DND-41 (cell line): Measurements from ENCODE around the gene UBE3D.
"Not testable (repeated sequence)": the region's sequence is repeated elsewhere in the genome, so short reads cannot be mapped to it uniquely, and the experiment has no call there.

Source experiments
- ATAC-seq: fragments of 200-7000 bp; cut with Tn5 transposase; 3 replicates; pipeline ENCODE4 v1.9.1; 2021; ENCODE audit warnings: low read depth; ENCODE audit not compliant: insufficient read depth
- DNase-seq: peaks from one replicate; pipeline ENCODE4 v3.0.0-alpha.2; 2020
- H2AFZ ChIP-seq: 2 replicates; pipeline ENCODE4 v1.6.0; 2012; ENCODE audit warnings: low read depth, low read length
- H3K27ac ChIP-seq: 2 replicates; pipeline ENCODE4 v1.5.1; 2012; ENCODE audit warnings: low read length, inconsistent platforms
- H3K27me3 ChIP-seq: fragments of 200-600 bp; sonication (generic); 2 replicates; pipeline ENCODE4 v1.6.0; 2012; ENCODE audit warnings: low read length, mild to moderate bottlenecking, inconsistent platforms; ENCODE audit not compliant: insufficient read depth, poor library complexity
- H3K36me3 ChIP-seq: 2 replicates; pipeline ENCODE4 v1.5.1; 2012; ENCODE audit warnings: low read length, inconsistent platforms; ENCODE audit not compliant: insufficient read depth
- H3K4me1 ChIP-seq: 2 replicates; pipeline ENCODE4 v1.5.1; 2012; ENCODE audit warnings: mild to moderate bottlenecking, low read length; ENCODE audit not compliant: insufficient read depth
- H3K4me2 ChIP-seq: 2 replicates; pipeline ENCODE4 v1.6.0; 2012; ENCODE audit warnings: mild to moderate bottlenecking, moderate library complexity, low read length, inconsistent platforms; ENCODE audit not compliant: insufficient read depth
- H3K4me3 ChIP-seq, 2 experiments: fragments of 200-600 bp in 1 of 2; shearing (Covaris generic) in 1 of 2; 2 replicates each; pipeline ENCODE4 v1.5.1; 2012 to 2016; ENCODE audit warnings: inconsistent platforms in 2 of 2, low read length in 2 of 2, mild to moderate bottlenecking in 2 of 2, low read depth in 1 of 2, moderate library complexity in 1 of 2
- H3K79me2 ChIP-seq: 2 replicates; pipeline ENCODE4 v1.6.0; 2012; ENCODE audit warnings: low read length, inconsistent platforms; ENCODE audit not compliant: insufficient read depth
- H3K9ac ChIP-seq: 2 replicates; pipeline ENCODE4 v1.6.0; 2012; ENCODE audit warnings: low read depth, mild to moderate bottlenecking, inconsistent platforms, low read length, moderate library complexity
- H3K9me3 ChIP-seq: 2 replicates; pipeline ENCODE4 v1.5.1; 2012; ENCODE audit warnings: low read length, moderate library complexity, mild to moderate bottlenecking, inconsistent platforms; ENCODE audit not compliant: insufficient read depth, severe bottlenecking
- H4K20me1 ChIP-seq: 2 replicates; pipeline ENCODE4 v1.6.0; 2012; ENCODE audit warnings: low read length; ENCODE audit not compliant: insufficient read depth
- EZH2 ChIP-seq: IDR thresholded peaks from 3 replicates; pipeline ENCODE4 v1.6.1; 2012; ENCODE audit warnings: borderline replicate concordance, low read depth, mild to moderate bottlenecking, moderate library complexity, low read length, inconsistent platforms; ENCODE audit not compliant: severe bottlenecking
- TF ChIP-seq, protein P1 (sequence below): IDR thresholded peaks from 2 replicates; pipeline ENCODE4 v1.5.1; 2012; ENCODE audit warnings: borderline replicate concordance, low read length, moderate library complexity, mild to moderate bottlenecking; ENCODE audit not compliant: poor library complexity, severe bottlenecking; ENCODE audit errors: extremely low read depth

UBE3D gene

GRCh38 chr6:82852904-82853303 is 212.7 kb downstream of the UBE3D start:
- H3K9me3 ChIP-seq = not testable (repeated sequence)

DNA sequence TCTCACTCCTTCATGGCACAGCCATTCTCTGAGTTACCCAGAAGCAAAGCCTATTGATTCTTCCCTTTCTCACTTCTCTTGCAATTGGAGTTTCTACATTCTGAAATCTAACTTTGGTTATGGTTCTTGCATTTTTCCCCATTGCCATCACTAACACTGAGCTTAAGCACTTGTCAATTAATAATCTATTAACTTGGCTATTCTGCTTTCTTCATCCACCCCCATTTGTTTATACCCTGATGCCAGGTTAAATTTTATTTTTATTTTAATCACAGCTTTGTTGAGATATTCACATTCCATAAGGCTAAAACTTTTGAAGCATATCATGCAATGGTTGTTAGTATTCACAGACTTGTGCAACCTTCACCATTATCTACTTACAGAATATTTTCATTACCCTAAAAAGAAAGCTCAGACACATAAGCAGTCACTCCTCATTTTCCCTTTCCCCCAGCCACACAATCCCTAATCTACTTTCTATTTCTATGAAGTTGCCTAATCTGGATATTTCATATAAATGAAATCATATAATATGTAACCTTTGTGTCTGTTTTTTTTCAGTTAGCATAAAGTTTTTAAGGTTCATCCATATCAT is 222.3 kb downstream of the UBE3D start:
- Histone ChIP-seq H3K4me2 (no peak overlapping the region), H3K79me2 (no peaks in the 10 kb centered on the region), H3K9ac (no peak overlapping the region), H3K4me3 (no peak overlapping the region), H3K9me3 (no peaks in the 10 kb centered on the region), H3K27ac (no peak overlapping the region), H3K4me1 (no peaks in the 10 kb centered on the region), H2AFZ (no peak overlapping the region), H3K36me3 (no peaks in the 10 kb centered on the region), H4K20me1 (no peaks in the 10 kb centered on the region), H3K27me3 (no peaks in the 10 kb centered on the region)
- ATAC-seq = no peak
- TF ChIP-seq, protein P1, sequence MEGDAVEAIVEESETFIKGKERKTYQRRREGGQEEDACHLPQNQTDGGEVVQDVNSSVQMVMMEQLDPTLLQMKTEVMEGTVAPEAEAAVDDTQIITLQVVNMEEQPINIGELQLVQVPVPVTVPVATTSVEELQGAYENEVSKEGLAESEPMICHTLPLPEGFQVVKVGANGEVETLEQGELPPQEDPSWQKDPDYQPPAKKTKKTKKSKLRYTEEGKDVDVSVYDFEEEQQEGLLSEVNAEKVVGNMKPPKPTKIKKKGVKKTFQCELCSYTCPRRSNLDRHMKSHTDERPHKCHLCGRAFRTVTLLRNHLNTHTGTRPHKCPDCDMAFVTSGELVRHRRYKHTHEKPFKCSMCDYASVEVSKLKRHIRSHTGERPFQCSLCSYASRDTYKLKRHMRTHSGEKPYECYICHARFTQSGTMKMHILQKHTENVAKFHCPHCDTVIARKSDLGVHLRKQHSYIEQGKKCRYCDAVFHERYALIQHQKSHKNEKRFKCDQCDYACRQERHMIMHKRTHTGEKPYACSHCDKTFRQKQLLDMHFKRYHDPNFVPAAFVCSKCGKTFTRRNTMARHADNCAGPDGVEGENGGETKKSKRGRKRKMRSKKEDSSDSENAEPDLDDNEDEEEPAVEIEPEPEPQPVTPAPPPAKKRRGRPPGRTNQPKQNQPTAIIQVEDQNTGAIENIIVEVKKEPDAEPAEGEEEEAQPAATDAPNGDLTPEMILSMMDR = no peak
- no peak for TF ChIP-seq EZH2
- DNase-seq = no peak

More at GRCh38 chr6:82852904-82853303, 212.7 kb downstream of the UBE3D start:
- not testable (repeated sequence) for H3K27ac ChIP-seq, H4K20me1 ChIP-seq, H3K4me2 ChIP-seq, H2AFZ ChIP-seq, H3K4me1 ChIP-seq, H3K9ac ChIP-seq, H3K4me3 ChIP-seq, H3K27me3 ChIP-seq, H3K79me2 ChIP-seq, H3K36me3 ChIP-seq, DNase-seq, ATAC-seq

GRCh38 chr6:82842721-82843120 is 222.9 kb downstream of the UBE3D start:
- TF ChIP-seq, protein P1 = no peak
- no peak for TF ChIP-seq EZH2
- H3K27me3 ChIP-seq = no peaks in the 10 kb centered on the region
- no peak overlapping the region for H3K27ac ChIP-seq
- H4K20me1 ChIP-seq = no peaks in the 10 kb centered on the region
- H3K79me2 ChIP-seq = no peaks in the 10 kb centered on the region
- no peak for DNase-seq
- no peak overlapping the region for H3K4me2 ChIP-seq
- no peak overlapping the region for H2AFZ ChIP-seq
- no peaks in the 10 kb centered on the region for H3K4me1 ChIP-seq
- H3K9ac ChIP-seq = no peak overlapping the region
- no peaks in the 10 kb centered on the region for H3K36me3 ChIP-seq
- no peaks in the 10 kb centered on the region for H3K9me3 ChIP-seq
- no peak overlapping the region for H3K4me3 ChIP-seq
- ATAC-seq = no peak
